Type B pancreatic cell (in vitro differentiated cells): ENCODE data around the gene RHOJ. TPM values are rescaled to one million over a fixed set of nuclear protein-coding genes. Genes with fewer than 3 reads are reported as not detected.

Experiments
- DNase-seq: peaks from one replicate; pipeline ENCODE4 v3.0.0; 2021; ENCODE audit warnings: mixed read lengths; ENCODE audit not compliant: unreplicated experiment; ENCODE audit errors: extremely low spot score
- H3K27ac Mint-ChIP-seq: 2 replicates; pipeline ENCODE4 v1.8.0; 2021; ENCODE audit warnings: mild to moderate bottlenecking, mixed read lengths
- H3K27me3 Mint-ChIP-seq: 2 replicates; pipeline ENCODE4 v1.8.0; 2021; ENCODE audit warnings: mixed read lengths
- H3K36me3 Mint-ChIP-seq: 2 replicates; pipeline ENCODE4 v1.8.0; 2021; ENCODE audit warnings: mixed read lengths
- H3K4me1 Mint-ChIP-seq: one replicate; pipeline ENCODE4 v1.8.0; 2021; ENCODE audit warnings: mixed read lengths; ENCODE audit not compliant: unreplicated experiment
- H3K4me3 Mint-ChIP-seq: 2 replicates; pipeline ENCODE4 v1.8.0; 2021; ENCODE audit warnings: mild to moderate bottlenecking, mixed read lengths
- H3K9me3 Mint-ChIP-seq: 2 replicates; pipeline ENCODE4 v1.8.0; 2021; ENCODE audit warnings: mixed read lengths
- total RNA-seq: library from RNA; stranded (reverse); gene quantifications from 2 replicates; pipeline ENCODE4 v1.2.1, GENCODE V29; 2021; ENCODE audit warnings: low replicate concordance
- TF ChIP-seq, protein P1 (sequence below): fragments of 200-600 bp; sonication (generic); conservative IDR thresholded peaks from 2 replicates; pipeline ENCODE4 v1.5.0; 2021; ENCODE audit warnings: antibody characterized with exemption, mild to moderate bottlenecking

Gene RHOJ
- total RNA-seq, 1 donor from 2014 or later = 16.3 TPM

DNA sequence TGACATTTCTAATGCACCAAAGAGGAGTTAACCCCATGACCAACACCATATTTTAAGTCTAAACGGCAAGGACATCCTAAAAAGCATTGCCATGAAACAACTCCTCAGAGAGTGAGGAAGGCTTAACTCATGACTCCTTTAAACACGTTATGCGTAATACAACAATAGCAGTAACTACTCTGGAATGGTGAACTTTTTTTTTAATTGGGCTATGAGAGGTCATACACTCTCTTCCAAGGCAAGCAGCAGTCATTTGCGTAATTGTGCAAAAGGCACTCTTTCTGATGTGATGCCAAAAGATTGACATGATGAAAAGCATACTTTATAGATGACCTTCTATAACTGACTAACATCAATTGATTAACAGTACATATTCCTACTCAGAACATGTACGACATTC is 39.4 kb downstream of the RHOJ start:
- Mint-ChIP-seq H3K4me3 (no peak overlapping the region), H3K27me3 (no peaks in the 10 kb centered on the region), H3K9me3 (peaks cover 7% of the 10 kb centered on the region), H3K4me1 (peaks cover 4% of the 10 kb centered on the region), H3K36me3 (peaks cover 4% of the 10 kb centered on the region), H3K27ac (no peak overlapping the region)
- DNase-seq = no peak
- TF ChIP-seq, protein P1, sequence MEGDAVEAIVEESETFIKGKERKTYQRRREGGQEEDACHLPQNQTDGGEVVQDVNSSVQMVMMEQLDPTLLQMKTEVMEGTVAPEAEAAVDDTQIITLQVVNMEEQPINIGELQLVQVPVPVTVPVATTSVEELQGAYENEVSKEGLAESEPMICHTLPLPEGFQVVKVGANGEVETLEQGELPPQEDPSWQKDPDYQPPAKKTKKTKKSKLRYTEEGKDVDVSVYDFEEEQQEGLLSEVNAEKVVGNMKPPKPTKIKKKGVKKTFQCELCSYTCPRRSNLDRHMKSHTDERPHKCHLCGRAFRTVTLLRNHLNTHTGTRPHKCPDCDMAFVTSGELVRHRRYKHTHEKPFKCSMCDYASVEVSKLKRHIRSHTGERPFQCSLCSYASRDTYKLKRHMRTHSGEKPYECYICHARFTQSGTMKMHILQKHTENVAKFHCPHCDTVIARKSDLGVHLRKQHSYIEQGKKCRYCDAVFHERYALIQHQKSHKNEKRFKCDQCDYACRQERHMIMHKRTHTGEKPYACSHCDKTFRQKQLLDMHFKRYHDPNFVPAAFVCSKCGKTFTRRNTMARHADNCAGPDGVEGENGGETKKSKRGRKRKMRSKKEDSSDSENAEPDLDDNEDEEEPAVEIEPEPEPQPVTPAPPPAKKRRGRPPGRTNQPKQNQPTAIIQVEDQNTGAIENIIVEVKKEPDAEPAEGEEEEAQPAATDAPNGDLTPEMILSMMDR = no peak

DNA sequence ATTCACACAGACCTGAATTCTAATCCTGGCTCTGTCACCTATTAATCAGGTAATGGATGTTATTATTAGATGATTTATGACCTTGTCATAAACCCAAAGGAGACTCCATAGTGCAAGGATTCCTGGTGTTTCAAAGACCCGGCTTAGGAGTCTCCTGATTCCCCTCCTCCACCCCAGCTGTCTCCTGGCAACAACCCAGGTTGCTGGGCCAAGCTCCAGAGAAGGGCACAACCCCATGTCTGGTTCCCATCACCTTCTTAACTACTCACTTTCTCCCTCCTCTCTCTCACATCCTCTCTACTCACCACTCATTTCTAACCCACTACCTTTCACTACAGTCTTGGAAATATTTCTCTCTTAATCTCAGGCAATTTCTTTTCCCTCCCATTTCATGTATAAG is 41.6 kb downstream of the RHOJ start:
- no peaks in the 10 kb centered on the region for H3K27me3 Mint-ChIP-seq
- H3K36me3 Mint-ChIP-seq = peaks cover 6% of the 10 kb centered on the region
- H3K4me3 Mint-ChIP-seq = no peak overlapping the region
- DNase-seq = no peak
- TF ChIP-seq, protein P1 = no peak
- peaks cover 9% of the 10 kb centered on the region for H3K9me3 Mint-ChIP-seq
- H3K27ac Mint-ChIP-seq = no peak overlapping the region
- H3K4me1 Mint-ChIP-seq = peaks cover 4% of the 10 kb centered on the region

DNA sequence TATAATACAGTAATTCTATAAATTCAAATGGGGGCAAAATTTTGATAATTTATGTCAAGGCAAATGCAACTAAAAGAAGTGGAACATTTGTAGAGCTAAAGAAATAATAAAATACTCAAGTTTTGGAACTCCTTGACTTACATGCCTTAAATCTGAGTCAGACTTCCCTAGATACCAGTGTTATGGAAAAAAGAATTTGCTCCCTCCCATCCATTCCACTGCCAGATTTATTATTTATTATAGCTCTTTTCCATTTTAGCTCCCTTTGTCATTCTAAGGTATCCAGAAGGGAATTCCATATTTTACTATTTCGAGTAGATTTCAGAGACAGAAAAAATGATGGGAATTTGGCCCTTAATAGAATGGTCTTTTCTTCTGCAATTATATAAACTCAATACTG is 44.0 kb downstream of the RHOJ start:
- H3K4me1 Mint-ChIP-seq = peaks cover 4% of the 10 kb centered on the region
- no peaks in the 10 kb centered on the region for H3K27me3 Mint-ChIP-seq
- peaks cover 9% of the 10 kb centered on the region for H3K9me3 Mint-ChIP-seq
- H3K4me3 Mint-ChIP-seq = no peak overlapping the region
- DNase-seq = no peak
- H3K27ac Mint-ChIP-seq = no peak overlapping the region
- peaks cover 6% of the 10 kb centered on the region for H3K36me3 Mint-ChIP-seq
- TF ChIP-seq, protein P1 = no peak

GRCh38 chr14:63249092-63249491 is 44.8 kb downstream of the RHOJ start:
- H3K4me3 Mint-ChIP-seq = no peak overlapping the region
- peaks cover 9% of the 10 kb centered on the region for H3K9me3 Mint-ChIP-seq
- DNase-seq = no peak
- TF ChIP-seq, protein P1 = no peak
- H3K36me3 Mint-ChIP-seq = peaks cover 3% of the 10 kb centered on the region
- H3K27ac Mint-ChIP-seq = no peak overlapping the region
- H3K27me3 Mint-ChIP-seq = no peaks in the 10 kb centered on the region
- H3K4me1 Mint-ChIP-seq = peaks cover 4% of the 10 kb centered on the region

GRCh38 chr14:63257299-63257698 is 53.1 kb downstream of the RHOJ start:
- no peaks in the 10 kb centered on the region for H3K36me3 Mint-ChIP-seq
- DNase-seq = no peak
- no peaks in the 10 kb centered on the region for H3K9me3 Mint-ChIP-seq
- no peaks in the 10 kb centered on the region for H3K4me1 Mint-ChIP-seq
- H3K4me3 Mint-ChIP-seq = no peak overlapping the region
- TF ChIP-seq, protein P1 = no peak
- no peak overlapping the region for H3K27ac Mint-ChIP-seq
- no peaks in the 10 kb centered on the region for H3K27me3 Mint-ChIP-seq

DNA sequence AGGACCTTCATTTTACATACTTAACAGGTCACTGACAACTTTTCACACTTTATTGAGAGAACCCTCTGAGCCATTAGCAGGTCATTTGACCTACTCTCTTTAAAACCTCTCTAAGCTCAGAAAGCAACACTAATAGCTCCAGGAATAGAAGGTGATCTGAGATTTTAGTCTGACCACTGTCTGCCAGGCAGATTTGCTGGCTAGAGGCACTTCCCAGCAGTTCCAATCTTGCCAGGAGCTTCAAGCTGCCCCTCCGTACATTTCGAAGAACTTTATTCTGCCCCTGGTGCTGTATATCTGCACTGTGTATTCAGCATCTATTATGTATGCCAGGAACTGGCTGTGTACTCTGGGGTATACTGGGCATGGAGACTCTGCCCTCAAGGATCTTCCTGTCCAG is 58.2 kb downstream of the RHOJ start:
- Mint-ChIP-seq H3K4me3 (no peak overlapping the region), H3K27ac (no peak overlapping the region), H3K9me3 (peaks cover 8% of the 10 kb centered on the region), H3K4me1 (peaks cover 10% of the 10 kb centered on the region), H3K27me3 (no peaks in the 10 kb centered on the region), H3K36me3 (no peaks in the 10 kb centered on the region)
- TF ChIP-seq, protein P1 = no peak
- no peak for DNase-seq
